Left ventricle myocardium superior (tissue), 1 donor: Measurements from ENCODE around the gene WHRN. TPM values are rescaled to one million over a fixed set of nuclear protein-coding genes. Genes with fewer than 3 reads are reported as not detected.

Experiments used
- ATAC-seq: fragments of 200-7000 bp; cut with Tn5 transposase; one replicate; pipeline ENCODE4 v1.9.1; 2020; ENCODE audit warnings: mild to moderate bottlenecking, moderate library complexity
- DNase-seq: peaks from one replicate; pipeline ENCODE4 v3.0.0-alpha.2; 2020
- intact Hi-C: fragments of 100-400 bp; cut with micrococcal nuclease; formaldehyde crosslinking; loops from one replicate; pipeline ENCODE4 v1.11.0; 2022
- total RNA-seq: library from RNA; stranded (reverse); fragmentation: NEBNext Ultra II Directional; extraction: Animal tissue kit (Norgen Biotek cat#: 25700); gene quantifications from one replicate; pipeline ENCODE4 v1.2.1, GENCODE V29; 2021
- donor health status: DM: no; HTN: yes; CAD: no; lungs with severe emphysema.

Gene WHRN
- total RNA-seq, 1 donor from 2014 or later: 0.57 TPM

GRCh38 chr9:114496011-114496410 lies 9.3 kb downstream of the WHRN start:
- intact Hi-C loops: no loop called here
- DNase-seq (no peak), ATAC-seq (no peak)

GRCh38 chr9:114494776-114495569 lies 10.3 kb downstream of the WHRN start:
- ATAC-seq: no peak
- DNase-seq: no peak
- intact Hi-C loops: no loop called here

GRCh38 chr9:114493521-114494184 lies 11.6 kb downstream of the WHRN start:
- intact Hi-C loops: no loop called here
- no peak for ATAC-seq
- DNase-seq: no peak

- no peak for DNase-seq
- intact Hi-C loops: no loop called here
- ATAC-seq: no peak
These were observed 12.3 kb downstream of the WHRN start for GRCh38 chr9:114492991-114493390.

- no peak for DNase-seq
- no peak for ATAC-seq
- intact Hi-C loops: no loop called here
These were observed 13.8 kb downstream of the WHRN start for GRCh38 chr9:114491430-114492003.

GRCh38 chr9:114489928-114490327 lies 15.3 kb downstream of the WHRN start:
- intact Hi-C loops: no loop called here
- no peak for ATAC-seq

GRCh38 chr9:114488398-114489129 lies 16.7 kb downstream of the WHRN start:
- ATAC-seq: no peak
- intact Hi-C loops: no loop called here
- no peak for DNase-seq

More at GRCh38 chr9:114489928-114490327, 15.3 kb downstream of the WHRN start:
- DNase-seq: no peak

- intact Hi-C loops: no loop called here
- peak; percentile 79 for ATAC-seq
- no peak for DNase-seq
These were observed 17.5 kb downstream of the WHRN start for GRCh38 chr9:114487607-114488300.

- intact Hi-C loops: no loop called here
- DNase-seq: no peak
- no peak for ATAC-seq
These were observed 18.9 kb downstream of the WHRN start for GRCh38 chr9:114486205-114486963.

GRCh38 chr9:114484854-114485443 lies 20.3 kb downstream of the WHRN start:
- DNase-seq (no peak), ATAC-seq (no peak)
- intact Hi-C loops: no loop called here

GRCh38 chr9:114484215-114484853 lies 20.9 kb downstream of the WHRN start:
- DNase-seq: no peak
- no peak for ATAC-seq
- intact Hi-C loops: no loop called here

GRCh38 chr9:114483499-114483898 lies 21.8 kb downstream of the WHRN start:
- no peak for DNase-seq
- no peak for ATAC-seq
- intact Hi-C loops: no loop called here

GRCh38 chr9:114482593-114482992 lies 22.7 kb downstream of the WHRN start:
- ATAC-seq: peak; percentile 65
- DNase-seq: no peak
- intact Hi-C loops: no loop called here

GRCh38 chr9:114481789-114482188 lies 23.5 kb downstream of the WHRN start:
- DNase-seq: no peak
- no peak for ATAC-seq
- intact Hi-C loops: no loop called here

- DNase-seq (no peak), ATAC-seq (no peak)
- intact Hi-C loops: no loop called here
These were observed 24.4 kb downstream of the WHRN start for GRCh38 chr9:114480746-114481435.

- intact Hi-C loops: no loop called here
- ATAC-seq (no peak), DNase-seq (no peak)
These were observed 26.4 kb downstream of the WHRN start for GRCh38 chr9:114478871-114479270.

GRCh38 chr9:114478459-114478858 lies 26.8 kb downstream of the WHRN start:
- intact Hi-C loops: no loop called here
- ATAC-seq (no peak), DNase-seq (no peak)
